NCI-H1105 (cell line): ENCODE results near the gene GNG12.

Source experiments
- DNase-seq: peaks from one replicate; lab custom pipeline; 2025; lab: John Stamatoyannopoulos, UW

GNG12 gene

GRCh38 chr1:67832737-67833601, at the start of gene GNG12:
Gene GNG12, minus strand, starts transcription at chr1:67833467. Its CDS starts 125,781 bp downstream, at chr1:67707686.
- DNase-seq = no peak

GRCh38 chr1:67882196-67882958, 49.1 kb upstream of the GNG12 start:
- DNase-seq = no peak

GRCh38 chr1:67880056-67880601, 46.9 kb upstream of the GNG12 start:
- DNase-seq = peak; percentile 86

- no peak for DNase-seq
These were observed 46.2 kb upstream of the GNG12 start for GRCh38 chr1:67879485-67879884.

- DNase-seq = no peak
These were observed 41.3 kb upstream of the GNG12 start for GRCh38 chr1:67874501-67875111.

- DNase-seq = no peak
These were observed 36.0 kb upstream of the GNG12 start for GRCh38 chr1:67869233-67869632.

GRCh38 chr1:67863637-67864036, 30.4 kb upstream of the GNG12 start:
- no peak for DNase-seq

- no peak for DNase-seq
These were observed 29.4 kb upstream of the GNG12 start for GRCh38 chr1:67862685-67863084.

GRCh38 chr1:67861856-67862516, 28.7 kb upstream of the GNG12 start:
- DNase-seq = no peak

- DNase-seq = no peak
These were observed 27.5 kb upstream of the GNG12 start for GRCh38 chr1:67860776-67861175.

GRCh38 chr1:67856921-67857320, 23.7 kb upstream of the GNG12 start:
- no peak for DNase-seq

- DNase-seq = no peak
These were observed 22.7 kb upstream of the GNG12 start for GRCh38 chr1:67855961-67856360.

GRCh38 chr1:67855444-67855843, 22.2 kb upstream of the GNG12 start:
- no peak for DNase-seq

- peak; percentile 76 for DNase-seq
These were observed 20.4 kb upstream of the GNG12 start for GRCh38 chr1:67853704-67854103.

GRCh38 chr1:67851800-67852199, 18.5 kb upstream of the GNG12 start:
- DNase-seq = no peak

GRCh38 chr1:67850611-67851075, 17.4 kb upstream of the GNG12 start:
- DNase-seq = peak; percentile 33

GRCh38 chr1:67850151-67850551, 16.9 kb upstream of the GNG12 start:
- DNase-seq = peak; percentile 32

- no peak for DNase-seq
These were observed 14.2 kb upstream of the GNG12 start for GRCh38 chr1:67847466-67847865.

GRCh38 chr1:67846538-67846937, 13.3 kb upstream of the GNG12 start:
- DNase-seq = no peak

- DNase-seq = no peak
These were observed 11.7 kb upstream of the GNG12 start for GRCh38 chr1:67844988-67845387.

GRCh38 chr1:67843746-67844145, 10.5 kb upstream of the GNG12 start:
- DNase-seq = no peak

- DNase-seq = no peak
These were observed 10.1 kb upstream of the GNG12 start for GRCh38 chr1:67843331-67843730.
